OCI-LY7 (cell line): ENCODE results near the gene DNM2. TPM values are rescaled to one million over a fixed set of nuclear protein-coding genes. Genes with fewer than 3 reads are reported as not detected.

Experiments
- BruUV-seq: library from RNA; stranded (reverse); fragments of 400-500 nt; replicated peaks from 2 replicates; lab custom pipeline; 2021; lab: Mats Ljungman, UMichigan
- CTCF ChIA-PET: fragments of 300-600 bp; sonication (Branson Sonifier 250); formaldehyde crosslinking; loops from one replicate; lab custom pipeline; 2022; ENCODE audit warnings: antibody characterized with exemption; ENCODE audit not compliant: unreplicated experiment; lab: Charles Lee
- POLR2A ChIA-PET: fragments of 300-600 bp; sonication (Branson Sonifier 250); formaldehyde crosslinking; loops from one replicate; lab custom pipeline; 2022; ENCODE audit warnings: antibody characterized with exemption; lab: Charles Lee
- DNase-seq: peaks from one replicate; pipeline ENCODE4 v3.0.0-alpha.2; 2015; ENCODE audit warnings: low spot score
- H2AFZ ChIP-seq: fragments of 200-600 bp; sonication (generic), shearing (Covaris generic); 2 replicates; pipeline ENCODE4 v1.6.1; 2014; ENCODE audit warnings: mild to moderate bottlenecking, antibody characterized with exemption, low read length, moderate library complexity
- H3K27ac ChIP-seq: fragments of 200-600 bp; sonication (generic); 2 replicates; pipeline ENCODE4 v1.5.1; 2014; ENCODE audit warnings: mixed run types, low read depth, mild to moderate bottlenecking, moderate library complexity, low read length, inconsistent platforms; ENCODE audit not compliant: poor library complexity, severe bottlenecking
- H3K36me3 ChIP-seq: fragments of 200-600 bp; sonication (generic); 2 replicates; pipeline ENCODE4 v1.6.1; 2014; ENCODE audit warnings: mild to moderate bottlenecking, antibody characterized with exemption, low read length, moderate library complexity, mixed read lengths; ENCODE audit not compliant: insufficient read depth
- H3K4me1 ChIP-seq: fragments of 200-600 bp; sonication (generic); 2 replicates; pipeline ENCODE4 v1.5.1; 2014; ENCODE audit warnings: mild to moderate bottlenecking, low read length; ENCODE audit not compliant: insufficient read depth, poor library complexity, severe bottlenecking
- H3K4me2 ChIP-seq: fragments of 200-600 bp; sonication (generic); 2 replicates; pipeline ENCODE4 v1.6.1; 2014; ENCODE audit warnings: mild to moderate bottlenecking, low read length
- H3K4me3 ChIP-seq: fragments of 200-600 bp; sonication (generic); 2 replicates; pipeline ENCODE4 v1.5.1; 2014; ENCODE audit warnings: mild to moderate bottlenecking, low read depth, low read length; ENCODE audit not compliant: poor library complexity, severe bottlenecking
- H3K79me2 ChIP-seq: fragments of 200-600 bp; sonication (generic); 2 replicates; pipeline ENCODE4 v1.6.1; 2016; ENCODE audit warnings: low read depth, mild to moderate bottlenecking, low read length, moderate library complexity, mixed read lengths; ENCODE audit not compliant: insufficient read depth
- H3K9me2 ChIP-seq: fragments of 200-600 bp; sonication (generic); 2 replicates; pipeline ENCODE4 v1.6.1; 2016; ENCODE audit warnings: mild to moderate bottlenecking, low read length, mixed read lengths; ENCODE audit not compliant: insufficient read depth
- H3K9me3 ChIP-seq: fragments of 200-600 bp; sonication (generic); 2 replicates; pipeline ENCODE4 v1.6.1; 2014; ENCODE audit warnings: mild to moderate bottlenecking, mixed run types, low read length, mixed read lengths
- H4K20me1 ChIP-seq: fragments of 200-600 bp; sonication (generic); 2 replicates; pipeline ENCODE4 v1.6.1; 2014; ENCODE audit warnings: mild to moderate bottlenecking, antibody characterized with exemption, low read length, moderate library complexity, mixed read lengths; ENCODE audit not compliant: insufficient read depth
- CTCF ChIP-seq: fragments of 200-600 bp; sonication (generic); conservative IDR thresholded peaks from 2 replicates; pipeline ENCODE4 v1.5.1; 2014; ENCODE audit warnings: mild to moderate bottlenecking, antibody characterized with exemption, low read length, moderate library complexity, mixed read lengths
- EZH2phosphoT487 ChIP-seq: fragments of 200-600 bp; sonication (generic); IDR thresholded peaks from 2 replicates; pipeline ENCODE4 v1.6.1; 2018; ENCODE audit warnings: low read depth, borderline replicate concordance, mild to moderate bottlenecking, mixed run types, antibody characterized with exemption, low read length, moderate library complexity, mixed read lengths
- intact Hi-C: fragments of 100-400 bp; cut with micrococcal nuclease; formaldehyde crosslinking; loops from one replicate; pipeline ENCODE4 v1.10.0; 2022; ENCODE audit not compliant: unreplicated experiment
- total RNA-seq, 2 experiments: library from RNA; depleted of rRNA in 1 of 2; stranded (reverse); fragments of >200 nt in 1 of 2; shearing (Covaris generic) in 1 of 2; gene quantifications; 2 replicates each; pipeline ENCODE4 v1.2.3, GENCODE V29; 2014 to 2022

Gene DNM2
- total RNA-seq, 2 experiments from 2014 or later, result 139 to 165 TPM

- Histone ChIP-seq H3K9me2 (no peaks in the 10 kb centered on the region), H3K79me2 (peaks cover 7% of the 10 kb centered on the region; the same call in 1 of the 2 replicates), H4K20me1 (no peaks in the 10 kb centered on the region), H3K4me2 (peak overlapping the region; percentile 83), H3K9me3 (no peaks in the 10 kb centered on the region), H3K36me3 (peaks cover 18% of the 10 kb centered on the region), H3K4me3 (peak overlapping the region; percentile 91), H3K27ac (peak overlapping the region; percentile 48), H3K4me1 (peaks cover 14% of the 10 kb centered on the region), H2AFZ (peak overlapping the region; percentile 83; the same call in 1 of the 2 replicates)
- peak; percentile 66 for DNase-seq
- TF ChIP-seq CTCF, result peak; percentile 55; the same call in 1 of the 2 replicates
- TF ChIP-seq EZH2phosphoT487, result no peak
- POLR2A ChIA-PET, result interaction anchor here (0.5 to 1.6 kb wide), 8 partner anchors 113 to 276 kb away, joined by 3 to 4 read pairs (median 3); no protein-coding TSS in a partner anchor
- intact Hi-C loops, result loop anchor here (2.0 kb wide), 1 partner anchor 47 kb away; the partner anchor contains the start of gene ILF3
- BruUV-seq, result no TSS peak
- CTCF ChIA-PET, result interaction anchor here (0.6 to 1.2 kb wide), 2 partner anchors 127 to 160 kb away, joined by 3 read pairs; no protein-coding TSS in a partner anchor
Measured at GRCh38 chr19:10701955-10702525, 15.8 kb upstream of the DNM2 start.

- H3K79me2 ChIP-seq, result peaks cover 7% of the 10 kb centered on the region; the same call in 1 of the 2 replicates
- H3K36me3 ChIP-seq, result peaks cover 36% of the 10 kb centered on the region
- H3K9me3 ChIP-seq, result no peaks in the 10 kb centered on the region
- H3K4me1 ChIP-seq, result peaks cover 4% of the 10 kb centered on the region
- BruUV-seq, result no TSS peak
- no peak overlapping the region for H3K4me2 ChIP-seq
- ChIA-PET CTCF (no interaction called here), POLR2A (no interaction called here)
- no peak overlapping the region for H2AFZ ChIP-seq
- H4K20me1 ChIP-seq, result no peaks in the 10 kb centered on the region
- H3K9me2 ChIP-seq, result no peaks in the 10 kb centered on the region
- no peak overlapping the region for H3K27ac ChIP-seq
- DNase-seq, result no peak
- TF ChIP-seq CTCF (no peak), EZH2phosphoT487 (no peak)
- intact Hi-C loops, result no loop called here
- no peak overlapping the region for H3K4me3 ChIP-seq
Measured at GRCh38 chr19:10706990-10707389, 10.9 kb upstream of the DNM2 start.

GRCh38 chr19:10707440-10707839 lies 10.4 kb upstream of the DNM2 start:
- DNase-seq, result no peak
- POLR2A ChIA-PET, result no interaction called here
- TF ChIP-seq CTCF (no peak), EZH2phosphoT487 (no peak)
- no peak overlapping the region for H3K4me2 ChIP-seq
- BruUV-seq, result no TSS peak
- H3K27ac ChIP-seq, result no peak overlapping the region
- H3K79me2 ChIP-seq, result peaks cover 4% of the 10 kb centered on the region; the same call in 1 of the 2 replicates
- no peak overlapping the region for H3K4me3 ChIP-seq
- no peak overlapping the region for H2AFZ ChIP-seq
- peaks cover 36% of the 10 kb centered on the region for H3K36me3 ChIP-seq
- H3K4me1 ChIP-seq, result no peaks in the 10 kb centered on the region
- no peaks in the 10 kb centered on the region for H4K20me1 ChIP-seq
- intact Hi-C loops, result no loop called here
- CTCF ChIA-PET, result no interaction called here
- no peaks in the 10 kb centered on the region for H3K9me2 ChIP-seq
- no peaks in the 10 kb centered on the region for H3K9me3 ChIP-seq
